Panc1 (cell line): ENCODE results near the gene OR51A7. TPM values are rescaled to one million over a fixed set of nuclear protein-coding genes. Genes with fewer than 3 reads are reported as not detected.

Experiments used
- ATAC-seq: fragments of 200-7000 bp; cut with Tn5 transposase; 2 replicates; pipeline ENCODE4 v1.9.1; 2020; ENCODE audit warnings: mild to moderate bottlenecking, moderate library complexity
- BruUV-seq: library from RNA; stranded (reverse); fragments of 400-500 nt; replicated peaks from 2 replicates; lab custom pipeline; 2021; lab: Mats Ljungman, UMichigan
- CTCF ChIA-PET: fragments of 300-600 bp; sonication (Branson Sonifier 250); formaldehyde crosslinking; loops from one replicate; lab custom pipeline; 2022; ENCODE audit warnings: antibody characterized with exemption; lab: Charles Lee
- POLR2A ChIA-PET: fragments of 300-600 bp; sonication (Branson Sonifier 250); formaldehyde crosslinking; loops from one replicate; lab custom pipeline; 2022; ENCODE audit warnings: antibody characterized with exemption; lab: Charles Lee
- DNase-seq: peaks from one replicate; pipeline ENCODE4 v3.0.0-alpha.2; 2010; ENCODE audit warnings: low read depth, low spot score
- H3K27ac ChIP-seq: 2 replicates; pipeline ENCODE4 v1.5.1; 2011; ENCODE audit warnings: mild to moderate bottlenecking, low read length, inconsistent platforms
- H3K27me3 ChIP-seq: fragments of 200-500 bp; sonication (Bioruptor generic); 2 replicates; pipeline ENCODE4 v1.6.0; 2014; ENCODE audit warnings: low read length, inconsistent platforms; ENCODE audit not compliant: control insufficient read depth, insufficient read depth
- H3K36me3 ChIP-seq: fragments of 200-500 bp; sonication (Bioruptor generic); 2 replicates; pipeline ENCODE4 v1.5.1; 2014; ENCODE audit warnings: inconsistent platforms, mild to moderate bottlenecking, low read length, moderate library complexity; ENCODE audit not compliant: control insufficient read depth, insufficient read depth
- H3K4me1 ChIP-seq: 2 replicates; pipeline ENCODE4 v1.5.1; 2011; ENCODE audit warnings: inconsistent platforms, mild to moderate bottlenecking, low read length, moderate library complexity; ENCODE audit not compliant: control insufficient read depth, insufficient read depth
- H3K4me3 ChIP-seq, 2 experiments: 2 replicates each; pipeline ENCODE4 v1.5.1; 2011 to 2012; ENCODE audit warnings: low read depth in 2 of 2, low read length in 2 of 2, mild to moderate bottlenecking in 2 of 2, inconsistent platforms in 1 of 2, moderate library complexity in 1 of 2
- H3K9me3 ChIP-seq: fragments of 200-500 bp; sonication (Bioruptor generic); 2 replicates; pipeline ENCODE4 v1.5.1; 2014; ENCODE audit warnings: low read depth, mild to moderate bottlenecking, inconsistent platforms, low read length, moderate library complexity; ENCODE audit not compliant: control insufficient read depth, insufficient read depth
- CTCF ChIP-seq: fragments of 450-650 bp; IDR thresholded peaks from 2 replicates; pipeline ENCODE4 v1.5.1; 2017; ENCODE audit warnings: mild to moderate bottlenecking
- POLR2AphosphoS5 ChIP-seq: IDR thresholded peaks from 2 replicates; pipeline ENCODE4 v1.6.1; 2012; ENCODE audit warnings: mild to moderate bottlenecking, low read depth, low read length, moderate library complexity
- REST ChIP-seq, 2 experiments: IDR thresholded peaks; 2 replicates each; pipeline ENCODE4 v1.6.1; 2011 to 2012; ENCODE audit warnings: low read depth in 2 of 2, control low read depth in 1 of 2, low read length in 1 of 2, mild to moderate bottlenecking in 1 of 2, moderate library complexity in 1 of 2; ENCODE audit not compliant: insufficient read depth in 1 of 2
- SIN3A ChIP-seq: IDR thresholded peaks from 2 replicates; pipeline ENCODE4 v1.6.1; 2012; ENCODE audit warnings: low read depth, mild to moderate bottlenecking, low read length, moderate library complexity, borderline replicate concordance; ENCODE audit not compliant: insufficient read depth
- TCF7L2 ChIP-seq: IDR thresholded peaks from 2 replicates; pipeline ENCODE4 v1.6.1; 2011; ENCODE audit warnings: mild to moderate bottlenecking, low read depth, low read length, inconsistent platforms
- in situ Hi-C: cut with HindIII; loops from 2 replicates; pipeline ENCODE4 v1.10.0; 2016; ENCODE audit warnings: low sequenced_read_pairs, low pct_unique_long_range_greater_than_20kb
- intact Hi-C: fragments of 100-400 bp; cut with micrococcal nuclease; formaldehyde crosslinking; loops from one replicate; pipeline ENCODE4 v1.10.0; 2022; ENCODE audit not compliant: unreplicated experiment
- total RNA-seq: library from RNA; stranded (reverse); gene quantifications from one replicate; pipeline ENCODE4 v1.2.1, GENCODE V29; 2021; ENCODE audit not compliant: unreplicated experiment

OR51A7 gene
- total RNA-seq, 1 experiment from 2014 or later = not detected

- no peak overlapping the region for H3K4me3 ChIP-seq
- intact Hi-C loops (no loop called here), in situ Hi-C loops (no loop called here)
- no peak overlapping the region for H3K27ac ChIP-seq
- no peak for ATAC-seq
- no TSS peak for BruUV-seq
- no peaks in the 10 kb centered on the region for H3K4me1 ChIP-seq
- no peaks in the 10 kb centered on the region for H3K9me3 ChIP-seq
- TF ChIP-seq POLR2AphosphoS5 (no peak), SIN3A (no peak), TCF7L2 (no peak), CTCF (no peak), REST (IDR thresholded peaks at IDR 0.05; ENCODE audit: insufficient read depth in 1 of 2, low read depth in 2 of 2, low read length in 1 of 2) (no peak)
- ChIA-PET POLR2A (no interaction called here), CTCF (no interaction called here)
- H3K27me3 ChIP-seq = no peaks in the 10 kb centered on the region
- no peaks in the 10 kb centered on the region for H3K36me3 ChIP-seq
- DNase-seq = no peak
Measured at GRCh38 chr11:4932751-4933150, 29.2 kb downstream of the OR51A7 start.

- intact Hi-C loops (no loop called here), in situ Hi-C loops (no loop called here)
- Histone ChIP-seq H3K36me3 (no peaks in the 10 kb centered on the region), H3K27me3 (no peaks in the 10 kb centered on the region), H3K4me3 (no peak overlapping the region), H3K4me1 (no peaks in the 10 kb centered on the region), H3K27ac (no peak overlapping the region), H3K9me3 (no peaks in the 10 kb centered on the region)
- DNase-seq = no peak
- ChIA-PET POLR2A (no interaction called here), CTCF (no interaction called here)
- no peak for ATAC-seq
- BruUV-seq = no TSS peak
- TF ChIP-seq POLR2AphosphoS5 = no peak
- no peak for TF ChIP-seq SIN3A
- TF ChIP-seq CTCF = no peak
- no peak for TF ChIP-seq TCF7L2
- TF ChIP-seq REST (IDR thresholded peaks at IDR 0.05; ENCODE audit: insufficient read depth in 1 of 2, low read depth in 2 of 2, low read length in 1 of 2) = no peak
Measured at GRCh38 chr11:4936745-4937144, 33.2 kb downstream of the OR51A7 start.
